Stimulated activated naive CD4-positive, alpha-beta T cell treated with Interleukin-2 at 50 U/mL for 16 hours (primary cell): Measurements from ENCODE around the gene TSC2.
"Not testable (repeated sequence)": the region's sequence is repeated elsewhere in the genome, so short reads cannot be mapped to it uniquely, and the experiment has no call there.

ENCODE experiments used
- DNase-seq: peaks from one replicate; lab custom pipeline; 2025; lab: John Stamatoyannopoulos, UW

The TSC2 gene

GRCh38 chr16:2123706-2124376 is 76.1 kb downstream of the TSC2 start:
- DNase-seq = not testable (repeated sequence)

DNA sequence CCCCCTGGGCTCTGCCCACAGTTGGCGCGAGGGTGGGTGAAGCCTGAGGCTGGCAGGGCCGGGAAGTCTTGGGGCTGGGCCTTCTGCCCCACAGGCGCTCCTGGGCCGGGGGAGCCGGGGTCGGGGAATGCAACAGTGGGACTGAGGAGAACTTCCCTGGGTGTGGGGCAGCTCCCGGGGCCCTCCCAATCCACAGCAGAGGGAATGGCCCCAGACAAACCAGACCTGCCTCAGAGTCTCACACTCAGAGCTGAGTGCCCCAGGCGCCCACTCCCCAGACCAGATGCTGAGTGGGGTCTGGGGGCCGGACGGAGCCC is 76.5 kb downstream of the TSC2 start:
- not testable (repeated sequence) for DNase-seq

DNA sequence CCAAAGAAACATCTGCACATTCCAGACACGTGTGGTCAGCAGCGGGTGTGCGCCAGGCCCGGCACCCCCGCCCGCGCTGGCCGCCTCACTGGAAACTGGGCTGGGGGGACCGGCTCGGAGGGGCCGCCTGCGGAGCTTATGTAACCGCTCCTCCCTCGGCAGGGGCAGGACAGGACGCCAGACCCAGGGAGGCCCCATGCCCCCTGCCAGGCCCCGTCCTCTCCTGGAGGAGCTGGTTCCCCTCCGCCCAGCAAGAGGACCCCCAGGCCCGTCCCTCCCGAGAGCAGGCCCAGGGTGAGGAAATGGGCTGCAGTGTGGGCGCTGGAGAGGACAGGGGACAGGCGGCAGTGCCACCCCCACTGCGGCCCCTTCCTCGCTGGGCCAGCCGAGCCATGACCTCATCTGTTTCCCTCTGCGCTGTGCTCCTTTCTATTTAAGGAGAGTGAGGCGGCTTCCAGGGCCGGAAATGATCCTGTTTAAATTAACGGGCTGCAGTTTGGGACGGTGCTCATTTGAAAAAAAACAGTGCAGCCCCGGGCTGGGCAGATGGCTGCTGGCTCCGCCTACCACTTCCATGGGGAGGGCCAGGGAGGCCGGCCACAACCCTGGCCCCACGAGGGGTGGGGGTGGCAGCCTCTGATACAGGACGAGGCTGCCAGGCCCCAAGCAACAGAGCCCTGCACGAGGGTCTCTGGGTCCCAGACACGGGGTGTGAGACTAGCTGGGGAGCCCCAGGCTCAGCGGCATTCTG is 77.1 kb downstream of the TSC2 start:
- DNase-seq = not testable (repeated sequence)

- not testable (repeated sequence) for DNase-seq
These were observed 77.8 kb downstream of the TSC2 start for GRCh38 chr16:2125609-2126008.

GRCh38 chr16:2126161-2126743 is 78.5 kb downstream of the TSC2 start:
- not testable (repeated sequence) for DNase-seq

GRCh38 chr16:2126928-2127556 is 79.3 kb downstream of the TSC2 start:
- not testable (repeated sequence) for DNase-seq

- not testable (repeated sequence) for DNase-seq
These were observed 80.0 kb downstream of the TSC2 start for GRCh38 chr16:2127630-2128280.

DNA sequence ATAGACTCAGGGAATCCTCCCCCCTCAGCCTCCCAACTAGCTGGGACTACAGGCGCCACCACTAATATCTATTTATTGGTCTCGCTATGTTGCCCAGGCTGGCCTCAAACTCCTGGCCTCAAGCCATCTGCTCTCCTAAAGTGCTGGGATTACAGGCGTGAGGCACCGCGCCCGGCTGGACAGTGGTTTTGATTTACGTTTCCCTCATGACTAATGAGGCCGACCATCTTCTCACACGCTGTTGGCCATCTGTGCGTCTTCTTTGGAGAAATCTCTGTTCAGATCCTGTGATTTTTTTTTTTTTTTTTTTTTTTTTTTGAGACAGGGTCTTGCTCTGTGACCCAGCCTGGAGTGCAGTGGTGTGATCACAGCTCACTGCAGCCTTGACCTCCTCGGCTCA is 81.5 kb downstream of the TSC2 start:
- not testable (repeated sequence) for DNase-seq

GRCh38 chr16:2129890-2130447 is 82.2 kb downstream of the TSC2 start:
- DNase-seq = not testable (repeated sequence)

DNA sequence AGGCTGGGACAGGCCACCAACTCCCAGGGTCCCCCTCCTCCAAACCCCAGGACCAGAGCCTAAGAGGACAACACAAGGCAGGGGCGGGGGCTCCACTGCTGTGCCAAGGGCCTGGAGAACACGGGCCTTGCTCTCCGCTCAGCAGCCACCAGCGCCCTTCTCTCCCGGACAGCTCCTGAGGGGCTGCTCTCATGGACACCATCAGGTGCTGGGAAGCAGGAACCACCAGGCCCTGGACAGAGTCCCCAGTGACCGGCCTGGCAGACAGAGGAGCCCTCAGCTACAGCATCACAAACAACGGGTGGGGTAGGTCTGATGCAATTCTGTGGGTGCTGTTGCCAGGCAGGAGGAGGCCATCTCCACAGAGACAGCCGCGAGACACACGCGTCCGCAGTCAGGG is 86.0 kb downstream of the TSC2 start:
- not testable (repeated sequence) for DNase-seq

DNA sequence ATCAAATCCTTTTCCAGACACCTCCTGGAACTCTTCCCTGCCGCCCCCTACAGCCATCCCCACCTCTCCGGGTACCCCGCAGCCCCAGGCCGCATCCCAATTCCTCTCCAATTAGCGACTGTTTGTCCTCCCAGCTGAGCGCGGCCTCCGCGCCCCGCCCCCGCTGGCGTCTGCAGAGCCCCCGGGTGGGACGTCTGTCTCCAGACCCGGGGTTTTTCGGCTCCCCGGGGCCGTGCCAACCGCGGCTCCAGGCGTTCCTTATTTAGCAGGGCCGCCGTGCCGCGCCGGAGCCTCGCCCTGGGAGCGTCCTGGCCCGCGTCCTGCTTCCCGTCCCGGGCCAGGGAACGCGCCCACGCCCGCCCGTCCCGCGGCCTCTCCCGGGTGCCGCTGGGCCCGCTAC is 87.3 kb downstream of the TSC2 start:
- DNase-seq = not testable (repeated sequence)

GRCh38 chr16:2135770-2136490 is 88.1 kb downstream of the TSC2 start, which contains the start of gene PKD1:
TSS of gene PKD1 (minus strand) at chr16:2135898. CDS start at chr16:2135689, 209 bp downstream.
- peak; percentile 96 for DNase-seq
